DND-41 (cell line): ENCODE results near the gene RPS16.

Experiments
- EZH2 ChIP-seq: IDR thresholded peaks from 3 replicates; pipeline ENCODE4 v1.6.1; 2012; ENCODE audit warnings: borderline replicate concordance, low read depth, mild to moderate bottlenecking, moderate library complexity, low read length, inconsistent platforms; ENCODE audit not compliant: severe bottlenecking
- TF ChIP-seq, protein P1 (sequence below): IDR thresholded peaks from 2 replicates; pipeline ENCODE4 v1.5.1; 2012; ENCODE audit warnings: borderline replicate concordance, low read length, moderate library complexity, mild to moderate bottlenecking; ENCODE audit not compliant: poor library complexity, severe bottlenecking; ENCODE audit errors: extremely low read depth

DNA sequence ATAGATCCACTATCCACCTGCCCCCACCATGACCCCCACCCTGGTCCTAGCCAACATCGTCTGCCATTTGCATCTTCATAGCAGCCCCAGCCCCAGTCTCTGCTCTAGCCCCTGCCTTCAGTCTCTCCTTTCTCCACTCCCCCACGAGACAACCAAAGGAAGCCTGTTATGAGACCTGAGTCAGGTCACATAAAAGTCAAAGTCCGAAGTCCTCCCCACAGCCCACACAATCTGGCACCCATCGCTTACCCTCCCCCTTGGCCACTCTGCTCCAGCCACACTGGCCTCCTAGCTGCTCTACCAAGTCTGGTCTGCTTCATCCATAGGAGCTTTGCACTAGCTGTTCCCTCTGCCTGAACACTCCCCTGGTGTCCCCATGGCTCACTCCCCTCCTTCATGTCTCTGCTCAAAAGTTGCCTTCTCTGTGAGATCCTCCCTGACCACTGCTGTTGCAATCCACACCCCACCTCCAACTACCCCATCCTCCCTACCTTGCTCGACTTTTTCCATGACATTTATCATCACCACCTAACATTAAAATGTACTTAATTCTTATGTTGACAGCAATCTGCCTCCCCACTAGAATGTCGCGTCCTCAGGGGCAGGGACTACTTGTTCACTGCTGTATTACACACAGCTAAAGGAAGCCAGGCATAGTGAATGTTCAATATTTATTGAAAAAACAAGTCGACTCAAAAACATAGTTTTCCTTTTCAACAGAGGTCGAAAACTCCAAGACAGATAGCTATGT, 24.5 kb downstream of the RPS16 start:
- TF ChIP-seq EZH2: no peak
- TF ChIP-seq, protein P1, sequence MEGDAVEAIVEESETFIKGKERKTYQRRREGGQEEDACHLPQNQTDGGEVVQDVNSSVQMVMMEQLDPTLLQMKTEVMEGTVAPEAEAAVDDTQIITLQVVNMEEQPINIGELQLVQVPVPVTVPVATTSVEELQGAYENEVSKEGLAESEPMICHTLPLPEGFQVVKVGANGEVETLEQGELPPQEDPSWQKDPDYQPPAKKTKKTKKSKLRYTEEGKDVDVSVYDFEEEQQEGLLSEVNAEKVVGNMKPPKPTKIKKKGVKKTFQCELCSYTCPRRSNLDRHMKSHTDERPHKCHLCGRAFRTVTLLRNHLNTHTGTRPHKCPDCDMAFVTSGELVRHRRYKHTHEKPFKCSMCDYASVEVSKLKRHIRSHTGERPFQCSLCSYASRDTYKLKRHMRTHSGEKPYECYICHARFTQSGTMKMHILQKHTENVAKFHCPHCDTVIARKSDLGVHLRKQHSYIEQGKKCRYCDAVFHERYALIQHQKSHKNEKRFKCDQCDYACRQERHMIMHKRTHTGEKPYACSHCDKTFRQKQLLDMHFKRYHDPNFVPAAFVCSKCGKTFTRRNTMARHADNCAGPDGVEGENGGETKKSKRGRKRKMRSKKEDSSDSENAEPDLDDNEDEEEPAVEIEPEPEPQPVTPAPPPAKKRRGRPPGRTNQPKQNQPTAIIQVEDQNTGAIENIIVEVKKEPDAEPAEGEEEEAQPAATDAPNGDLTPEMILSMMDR: no peak
